MM.1S (cell line): ENCODE measurements around the gene PIK3CD.

Experiments used
- CTCF ChIP-seq: fragments of 300-600 bp; sonication (generic); IDR thresholded peaks from 2 replicates; pipeline ENCODE4 v1.5.1; 2016; ENCODE audit warnings: antibody characterized with exemption, low read length, mixed read lengths
- EZH2 ChIP-seq: fragments of 300-600 bp; sonication (generic); optimal IDR thresholded peaks from 2 replicates; pipeline ENCODE3; 2017; ENCODE audit warnings: low read depth, mild to moderate bottlenecking, antibody characterized with exemption, low read length, mixed read lengths
- EZH2phosphoT487 ChIP-seq: fragments of 300-600 bp; sonication (generic); IDR thresholded peaks from 2 replicates; pipeline ENCODE4 v1.6.1; 2018; ENCODE audit warnings: antibody characterized with exemption, low read length

GRCh38 chr1:9631613-9632012 is 19.9 kb upstream of the PIK3CD start:
- no peak for TF ChIP-seq CTCF
- no peak for TF ChIP-seq EZH2
- TF ChIP-seq EZH2phosphoT487: no peak
